ENCODE measurements around the gene CACNA1G.

Gene CACNA1G

DNA sequence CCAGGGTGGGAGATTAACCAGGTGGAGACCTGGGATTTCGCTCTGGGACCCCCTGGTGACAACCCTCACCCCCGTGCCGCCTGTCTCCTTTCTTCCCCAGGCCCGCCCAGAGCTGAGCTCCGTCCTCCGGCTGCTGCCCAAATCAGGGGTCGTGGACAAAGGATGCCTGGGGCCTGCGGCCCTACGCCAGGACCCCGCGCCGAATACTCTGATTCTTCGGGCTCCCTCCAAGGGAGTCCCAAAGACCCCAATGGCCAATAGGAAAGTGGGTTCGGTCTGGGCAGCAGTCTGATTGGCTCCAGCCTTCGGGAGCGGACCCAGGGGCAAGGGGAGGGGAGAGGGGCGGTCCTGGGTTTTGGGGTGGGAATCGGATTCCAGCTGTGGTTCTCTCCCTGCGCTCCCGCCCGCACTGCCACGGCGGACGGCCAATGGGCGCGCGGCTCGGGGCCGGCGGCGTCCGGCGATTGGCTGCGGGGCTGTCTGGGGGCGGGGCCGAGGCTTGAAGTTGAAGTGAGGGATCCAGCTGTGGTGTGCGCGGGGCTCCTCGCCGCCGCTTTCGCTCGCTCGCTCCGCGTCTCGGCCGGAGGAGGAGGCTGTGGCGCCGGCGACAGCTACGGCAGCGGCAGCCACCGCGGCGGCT is at the start of gene CACNA1G:
CACNA1G (plus strand) TSS at position 531 of the 640 bp plus-strand sequence. CDS start 745 bp downstream, outside the sequence.
- peak; percentile 91 for DNase-seq

DNA sequence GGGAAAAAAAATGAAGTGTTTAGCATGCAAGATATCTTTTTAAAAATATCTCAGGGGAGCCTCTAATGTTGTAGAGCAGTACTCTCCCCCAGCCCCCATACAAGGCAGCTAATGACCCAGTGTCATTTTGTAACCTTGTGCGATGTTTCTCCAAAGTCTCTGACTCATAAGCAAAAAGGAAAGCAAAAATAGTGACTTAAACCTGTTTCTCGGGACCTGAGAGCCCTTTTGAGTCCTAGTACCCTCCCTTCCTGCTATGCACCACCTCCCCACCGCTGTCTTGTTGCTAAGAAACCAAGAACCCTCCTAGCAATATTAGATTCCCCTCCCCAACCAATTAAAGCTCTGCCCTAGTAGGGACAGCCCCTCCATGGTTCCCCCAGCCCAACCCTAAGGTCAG is 49.5 kb upstream of the CACNA1G start:
- DNase-seq = peak; percentile 49

DNA sequence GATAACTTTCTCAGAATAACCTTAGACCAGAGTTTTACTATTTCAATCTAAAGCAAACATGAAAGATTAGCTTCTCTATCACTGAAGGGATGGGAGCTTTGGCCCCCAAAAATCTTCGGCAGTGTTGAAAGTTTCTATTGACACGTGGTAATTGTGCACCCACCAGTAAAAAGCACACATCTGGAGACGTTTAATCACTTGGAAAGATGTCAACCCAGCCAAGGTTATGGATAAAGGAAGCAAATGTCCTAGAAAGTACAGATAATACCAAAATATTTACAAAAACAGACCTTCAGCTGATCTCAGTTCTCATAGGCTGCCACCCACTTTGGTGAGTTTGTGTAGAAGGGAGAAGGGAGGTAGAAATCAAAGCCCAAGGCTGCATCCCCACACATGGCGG is 47.0 kb upstream of the CACNA1G start:
- DNase-seq = no peak

DNA sequence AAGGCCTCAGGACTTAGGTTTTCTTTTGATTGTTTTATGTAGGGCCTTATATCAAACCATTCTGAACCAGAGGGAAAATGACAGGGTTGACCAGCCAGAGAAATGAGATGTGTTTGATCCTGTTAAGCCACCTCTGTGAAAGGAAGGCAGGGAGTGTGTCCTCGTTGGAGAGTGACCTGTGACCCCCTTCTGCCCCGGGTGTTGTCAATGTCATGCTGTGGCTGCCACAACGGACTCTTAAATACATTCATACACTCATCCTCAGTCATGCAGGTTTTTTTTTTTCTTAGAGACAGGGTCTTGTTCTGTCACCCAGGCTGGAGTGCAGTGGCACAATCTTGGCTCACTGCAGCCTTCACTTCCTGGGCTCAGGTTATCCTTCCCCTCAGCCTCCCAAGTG is 46.1 kb upstream of the CACNA1G start:
- DNase-seq = no peak

DNA sequence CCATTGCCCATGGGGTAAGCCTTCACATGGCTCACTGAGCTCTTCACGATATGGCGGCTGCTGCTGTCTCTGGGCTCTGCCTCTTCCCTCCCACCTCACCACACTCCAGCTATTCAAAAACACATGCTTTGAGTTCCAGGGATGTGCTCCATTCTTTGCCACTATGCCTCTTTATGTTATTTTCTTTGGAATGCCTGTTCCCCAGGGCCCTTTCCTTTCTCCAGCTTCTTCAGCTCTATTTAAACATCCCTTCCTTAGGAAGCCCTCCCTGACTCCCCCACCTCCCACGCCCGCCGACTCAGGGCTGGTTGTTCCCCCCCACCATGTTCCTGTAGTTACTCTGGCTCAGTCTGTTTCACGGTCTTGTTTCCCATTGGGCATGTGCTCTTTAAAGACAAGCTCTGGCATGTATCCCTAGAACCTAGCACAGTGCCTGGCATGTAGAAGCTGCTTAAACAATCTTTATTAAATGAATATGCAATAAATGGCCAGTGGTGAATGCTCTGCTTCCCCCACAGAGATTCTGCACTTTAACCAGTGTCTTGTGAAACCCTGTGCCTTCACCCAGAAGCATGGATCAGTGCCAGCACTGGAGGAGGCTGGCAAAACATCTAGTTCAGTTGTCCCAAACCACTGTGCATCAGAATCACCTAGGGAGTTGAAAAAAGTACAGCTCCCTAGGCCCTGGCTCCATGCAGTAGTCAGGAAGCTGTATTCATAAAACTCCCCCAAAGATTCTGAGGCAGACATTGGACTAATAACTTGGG is 45.4 kb upstream of the CACNA1G start:
- DNase-seq = no peak

DNA sequence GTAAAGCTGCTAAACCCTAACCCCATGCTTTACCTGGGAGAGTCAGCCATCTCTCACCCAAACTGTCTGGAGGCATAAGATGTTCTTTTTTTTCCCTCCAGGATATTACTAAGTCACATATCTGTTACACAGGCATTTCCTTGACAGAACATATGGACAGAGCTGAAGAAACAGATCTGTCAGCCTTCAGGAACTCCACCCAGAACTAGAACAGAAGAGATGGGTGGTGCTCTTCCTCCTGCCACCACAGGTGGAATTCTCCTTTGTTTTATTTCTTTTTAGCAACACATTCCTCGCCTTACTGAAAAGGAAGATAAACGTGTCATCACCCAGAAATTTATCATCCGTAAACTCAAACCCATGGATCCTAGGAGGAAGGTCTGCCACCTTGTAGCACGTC is 43.5 kb upstream of the CACNA1G start:
- no peak for DNase-seq

DNA sequence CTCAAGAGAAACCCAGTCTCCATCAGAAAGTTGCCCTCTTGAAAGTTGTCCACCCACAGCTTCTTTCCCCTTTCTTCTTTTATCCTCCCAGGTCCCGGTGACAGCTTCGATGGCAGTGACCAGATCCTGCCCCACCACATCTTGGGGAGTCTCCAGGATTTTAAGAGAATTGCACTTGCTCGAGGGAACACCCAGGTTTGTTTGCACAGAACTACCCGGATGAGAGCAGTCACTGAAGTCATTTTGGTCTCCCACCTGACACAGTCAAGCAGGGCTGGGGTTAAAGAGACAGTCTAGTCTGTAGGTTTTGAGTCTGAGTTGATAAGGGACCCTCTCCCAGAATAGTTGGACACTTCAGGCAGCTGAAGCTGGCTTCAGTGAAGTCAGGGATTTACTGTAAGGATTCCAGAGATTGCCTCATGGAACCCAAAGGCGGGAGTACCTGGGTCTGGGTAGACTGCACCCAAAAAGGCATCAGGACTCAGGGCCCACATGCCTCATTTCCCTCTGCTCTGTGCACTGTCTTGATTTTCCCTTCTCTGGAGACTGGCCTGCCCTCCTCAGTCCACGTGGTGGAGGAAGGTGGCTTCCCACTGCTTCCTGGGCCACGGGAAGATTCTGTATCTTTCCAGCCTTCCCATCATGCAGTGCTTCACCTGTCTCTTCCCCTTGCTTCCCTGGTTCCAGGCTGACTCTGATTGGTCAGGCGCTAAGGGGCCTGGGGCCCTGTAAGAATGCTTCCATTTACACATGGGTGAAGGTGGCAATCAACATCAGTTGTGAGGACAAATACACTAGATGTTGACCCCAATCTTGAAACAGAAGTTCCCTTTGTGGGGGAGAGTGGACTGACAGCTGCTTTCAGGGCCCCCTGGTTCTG is 42.8 kb upstream of the CACNA1G start:
- no peak for DNase-seq

DNA sequence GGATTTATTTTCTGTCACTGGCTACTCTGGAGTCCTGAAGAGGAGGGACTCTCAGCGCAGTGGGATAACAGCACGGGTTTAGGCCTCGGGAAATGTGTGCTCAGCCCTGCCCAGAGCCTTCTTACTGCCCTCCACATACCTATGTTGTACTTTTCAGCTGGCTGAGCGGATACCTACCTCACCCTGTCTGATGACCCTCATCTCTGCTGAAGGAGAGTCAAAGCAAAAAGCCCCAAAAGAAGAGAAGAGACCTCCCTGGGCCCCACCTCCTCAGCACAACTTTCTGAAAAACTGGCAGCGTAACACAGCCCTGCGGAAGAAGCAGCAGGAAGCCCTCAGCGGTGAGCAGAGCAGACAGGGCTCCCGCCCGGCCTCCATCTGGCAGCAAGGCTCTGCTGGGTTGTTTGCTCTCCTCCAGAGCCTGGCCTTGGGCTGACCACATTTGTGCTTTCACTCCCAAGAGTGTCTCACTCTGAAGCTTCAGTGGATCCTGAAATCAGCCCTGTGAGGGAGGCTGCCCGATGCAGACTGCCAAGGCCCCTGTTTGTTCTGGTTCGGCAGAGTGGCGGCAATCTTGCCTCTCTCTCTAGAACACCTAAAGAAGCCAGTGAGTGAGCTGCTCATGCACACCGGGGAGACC is 42.0 kb upstream of the CACNA1G start:
- DNase-seq = no peak

DNA sequence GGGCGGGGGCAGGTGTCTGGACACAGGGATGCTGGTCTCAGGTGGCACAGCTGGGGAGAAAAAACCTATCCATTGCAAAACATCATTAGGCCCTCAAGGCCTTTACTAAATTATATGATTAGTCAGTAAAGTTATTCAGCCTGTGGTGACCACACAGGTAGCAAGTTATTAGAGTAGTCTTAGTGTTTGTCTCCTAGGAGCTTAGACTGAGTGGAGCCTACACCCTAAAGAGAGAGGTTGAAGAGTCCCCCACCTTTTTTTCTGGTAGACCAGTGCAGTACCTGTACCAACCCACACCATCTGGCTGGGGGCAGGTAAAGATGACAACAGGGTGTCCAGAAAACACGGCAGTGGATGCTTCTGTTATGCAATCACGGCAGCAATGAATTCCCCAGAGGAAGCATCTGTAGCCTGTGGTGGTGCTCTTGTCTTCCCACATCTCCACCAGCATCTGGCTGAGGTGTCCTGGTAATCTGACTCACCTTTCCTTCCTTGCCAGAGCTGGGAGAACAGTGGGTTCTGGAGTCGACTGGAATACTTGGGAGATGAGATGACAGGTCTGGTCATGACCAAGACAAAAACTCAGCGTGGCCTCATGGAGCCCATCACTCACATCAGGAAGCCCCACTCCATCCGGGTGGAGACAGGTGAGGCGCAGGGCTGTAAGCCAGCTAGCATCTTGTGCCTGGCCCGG is 41.2 kb upstream of the CACNA1G start:
- DNase-seq = no peak

DNA sequence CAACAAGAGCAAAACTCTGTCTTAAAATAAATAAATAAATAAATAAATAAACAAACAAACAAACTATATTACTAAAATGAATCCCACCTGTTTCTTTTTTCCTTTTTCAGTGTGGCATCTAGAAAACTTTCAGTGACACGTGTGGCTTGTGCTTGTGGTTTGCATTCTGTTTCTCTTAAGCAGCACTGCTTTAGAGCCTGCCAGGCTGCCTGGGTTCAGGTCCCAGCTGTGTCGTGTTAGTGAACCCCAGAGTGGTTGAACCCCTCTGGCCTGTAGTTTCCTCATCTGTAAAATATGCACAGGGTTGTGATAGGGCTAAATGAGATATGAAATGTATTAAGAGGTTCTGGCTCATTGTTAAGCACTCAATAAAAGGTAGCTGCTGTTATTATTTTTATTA is 40.0 kb upstream of the CACNA1G start:
- no peak for DNase-seq

DNA sequence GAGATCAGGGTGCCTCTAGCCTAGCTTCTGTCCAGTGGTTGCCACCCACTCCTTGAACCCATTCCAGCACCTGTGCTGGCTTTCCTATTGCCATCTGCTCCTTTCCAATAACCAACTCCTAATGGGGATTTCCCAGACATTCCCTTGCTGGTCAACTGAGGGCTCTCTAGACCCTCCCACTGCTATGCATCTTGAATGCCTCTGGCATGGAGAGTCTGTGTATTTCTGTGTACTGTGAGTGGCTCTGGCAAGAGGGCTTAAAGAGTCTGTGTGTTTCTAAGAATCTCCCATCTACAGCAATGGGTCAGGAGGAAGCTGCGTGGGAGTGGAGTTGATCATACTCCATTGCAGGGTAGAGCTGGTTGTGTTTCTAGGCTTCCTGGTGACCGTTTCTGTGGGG is 39.0 kb upstream of the CACNA1G start:
- DNase-seq = no peak

DNA sequence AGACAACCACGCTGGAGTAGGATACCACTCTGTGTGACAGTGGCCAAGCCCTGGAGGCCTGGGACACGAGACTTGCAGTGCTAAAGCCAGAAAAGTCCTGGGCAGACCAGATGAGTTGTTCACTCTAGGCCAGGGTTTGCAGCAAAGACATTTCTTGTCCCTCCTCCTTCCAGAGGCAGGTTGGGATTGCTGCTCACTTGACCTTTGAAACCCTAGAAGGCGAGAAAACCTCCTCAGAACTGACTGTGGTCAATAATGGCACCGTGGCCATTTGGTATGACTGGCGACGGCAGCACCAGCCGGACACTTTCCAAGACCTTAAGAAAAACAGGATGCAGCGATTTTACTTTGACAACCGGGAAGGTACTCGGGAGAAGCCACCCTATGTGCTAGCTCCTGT is 37.7 kb upstream of the CACNA1G start:
- DNase-seq = no peak

DNA sequence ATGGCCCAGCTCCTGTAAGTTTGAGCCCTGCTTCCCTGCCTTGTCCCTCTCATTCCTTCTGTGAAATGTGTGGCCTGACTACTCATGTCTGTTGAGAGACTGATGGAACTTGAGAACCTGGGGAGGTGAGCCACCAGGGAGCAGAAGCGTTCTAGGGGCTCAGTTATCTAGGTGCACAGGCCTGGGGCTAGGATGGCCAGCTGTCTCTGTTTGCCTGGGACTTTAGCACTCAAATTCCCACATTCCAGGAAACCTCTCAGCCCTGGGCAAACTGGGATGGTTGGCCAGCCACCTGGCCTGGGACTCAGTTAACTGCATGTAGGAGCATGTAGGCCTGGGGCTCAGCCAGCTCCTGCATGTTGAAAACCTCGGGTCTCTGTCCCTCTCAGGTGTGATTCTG is 37.3 kb upstream of the CACNA1G start:
- DNase-seq = no peak

DNA sequence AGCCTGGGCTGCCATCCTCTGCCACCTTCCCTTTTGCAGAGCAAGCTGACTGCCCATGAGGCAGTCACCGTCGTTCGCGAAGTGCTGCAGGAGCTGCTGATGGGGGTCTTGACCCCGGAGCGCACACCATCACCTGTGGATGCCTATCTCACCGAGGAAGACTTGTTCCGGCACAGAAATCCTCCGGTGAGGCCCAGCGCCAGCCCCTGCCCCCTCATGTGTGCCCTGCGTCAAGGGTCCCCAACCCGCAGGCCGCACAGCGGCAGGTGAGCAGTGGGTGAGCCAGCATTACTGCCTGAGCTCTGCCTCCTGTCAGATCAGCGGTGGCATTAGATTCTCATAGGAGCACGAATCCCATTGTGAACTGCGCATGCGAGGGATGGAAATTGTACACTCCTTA is 35.7 kb upstream of the CACNA1G start:
- DNase-seq = no peak

DNA sequence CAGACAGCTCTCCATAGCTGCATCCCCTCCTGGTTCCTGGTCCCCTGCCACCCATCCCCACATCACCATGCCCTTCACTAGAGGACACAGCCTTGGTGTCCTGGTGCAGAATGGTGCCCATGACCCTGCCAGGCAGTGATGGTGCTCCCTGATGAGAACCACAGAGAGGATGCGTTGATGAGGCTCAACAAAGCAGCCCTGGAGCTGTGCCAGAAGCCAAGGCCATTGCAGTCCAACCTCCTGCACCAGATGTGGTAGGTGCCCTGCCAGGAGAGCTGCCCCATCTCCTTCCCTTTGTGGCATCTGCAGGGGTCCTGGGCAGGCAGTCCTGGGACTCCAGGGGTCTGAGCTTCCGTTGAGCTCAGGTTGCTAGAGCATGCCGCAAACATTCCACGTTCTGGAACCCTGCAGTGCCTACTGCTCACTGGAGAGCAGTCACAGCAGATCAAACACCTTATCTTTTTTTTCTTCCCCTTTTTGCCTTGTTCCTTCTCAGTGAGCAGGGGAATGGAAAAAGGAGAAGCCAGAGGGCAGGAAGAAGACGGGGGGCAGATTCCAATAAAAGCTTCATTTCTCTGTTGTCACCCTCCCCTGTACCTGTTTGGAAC is 33.3 kb upstream of the CACNA1G start:
- DNase-seq = no peak

DNA sequence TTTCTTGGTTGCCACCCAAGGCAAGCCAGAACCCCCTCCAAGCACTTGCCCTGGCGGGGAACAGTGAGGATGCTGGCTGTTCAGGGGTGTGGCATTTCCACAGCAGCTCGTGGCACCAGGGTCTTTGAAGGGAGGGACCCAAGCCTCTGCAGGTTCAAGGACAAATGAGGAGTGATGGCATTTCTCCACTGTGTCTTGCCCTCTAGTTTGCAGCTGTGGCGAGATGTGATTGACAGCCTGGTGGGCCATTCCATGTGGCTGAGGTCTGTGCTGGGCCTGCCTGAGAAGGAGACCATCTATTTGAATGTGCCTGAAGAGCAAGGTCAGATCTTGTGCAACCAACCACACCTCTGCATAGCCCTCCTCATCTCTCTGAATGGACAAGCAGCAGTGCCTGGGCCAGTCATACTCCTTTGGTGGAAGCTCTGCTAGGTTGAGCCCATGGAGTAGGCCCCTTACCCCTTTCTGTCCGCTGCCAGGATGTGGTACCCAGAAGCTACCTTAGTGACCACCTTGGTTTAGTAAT is 32.5 kb upstream of the CACNA1G start:
- no peak for DNase-seq

DNA sequence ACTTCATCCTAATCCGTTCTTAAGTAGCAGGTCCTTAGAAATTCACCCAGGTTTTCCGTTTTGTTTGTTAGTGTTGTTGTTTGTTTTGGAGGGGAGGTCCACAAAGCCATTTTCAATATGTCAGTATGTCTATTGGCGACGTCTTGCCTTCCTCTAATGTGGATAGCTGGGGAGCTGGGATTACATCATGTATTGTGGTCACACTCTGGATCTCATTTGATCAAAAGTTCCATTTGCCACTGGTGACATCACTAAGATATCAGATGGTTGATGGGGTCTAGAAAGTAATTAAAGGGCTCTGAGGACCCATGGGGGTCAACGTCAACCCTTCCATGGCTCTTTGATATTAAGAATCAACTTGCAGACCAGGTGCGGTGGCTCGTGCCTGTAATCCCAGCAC is 30.7 kb upstream of the CACNA1G start:
- no peak for DNase-seq

DNA sequence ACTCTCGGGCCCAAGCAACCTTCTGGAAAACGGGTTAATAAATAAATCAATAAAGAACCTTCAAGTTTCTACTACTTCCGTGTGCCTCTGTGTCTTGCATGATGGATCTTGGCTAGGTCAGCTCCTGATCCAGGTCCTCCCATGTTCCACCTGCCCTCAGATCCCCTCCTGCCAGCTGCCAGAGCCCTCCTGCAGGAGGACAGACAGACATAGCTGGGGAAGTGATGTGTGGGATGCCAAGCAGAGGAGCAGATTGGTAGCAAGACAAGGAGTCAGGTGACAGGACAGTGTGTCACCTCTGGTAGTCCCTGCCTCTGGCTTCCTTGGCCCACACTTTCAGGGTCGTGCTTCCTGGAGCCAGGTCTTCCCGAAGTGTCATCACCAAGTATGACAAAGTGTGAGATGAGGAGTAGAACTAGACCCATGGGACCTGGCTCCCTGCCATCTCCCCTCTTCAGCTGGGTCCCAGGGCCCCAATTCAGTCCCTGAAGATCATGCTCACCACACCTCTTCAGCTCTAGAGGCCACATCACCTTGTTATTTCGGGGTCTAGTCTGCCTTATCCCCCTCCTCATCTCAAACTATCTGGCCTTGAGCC is 29.0 kb upstream of the CACNA1G start:
- no peak for DNase-seq

DNA sequence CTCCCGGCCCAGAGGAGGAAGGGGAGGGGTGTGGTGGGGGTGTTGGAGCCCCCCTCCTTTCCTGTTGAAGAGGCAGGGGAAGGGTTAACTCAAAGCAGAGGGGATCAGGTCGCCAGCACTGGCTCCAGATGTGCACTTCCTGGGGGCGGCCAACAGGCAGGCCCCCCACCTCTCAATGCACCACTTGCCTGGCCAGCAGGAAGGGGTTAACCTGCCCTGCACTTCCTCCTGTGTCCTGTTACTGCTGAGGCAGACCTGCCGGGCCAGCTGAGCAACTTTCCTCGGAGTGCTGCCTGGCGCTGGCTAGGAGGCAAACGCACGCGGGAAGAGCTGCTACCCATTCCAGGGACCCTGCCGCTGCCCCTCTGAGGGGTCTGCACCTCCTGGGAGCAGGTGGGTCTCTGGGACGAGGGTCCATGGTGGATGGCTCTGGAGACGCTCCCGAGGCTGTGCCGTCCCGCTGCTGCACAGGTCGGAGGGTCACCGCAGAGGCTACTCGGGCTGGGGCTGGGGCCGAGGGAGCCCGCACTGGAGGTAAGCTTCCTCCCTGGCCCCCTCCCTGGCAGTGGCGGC is 28.0 kb upstream of the CACNA1G start, which contains the start of gene EPN3:
EPN3 (plus strand) TSS at position 284 of the 573 bp plus-strand sequence. CDS start 3,822 bp downstream, outside the sequence.
- DNase-seq = no peak

DNA sequence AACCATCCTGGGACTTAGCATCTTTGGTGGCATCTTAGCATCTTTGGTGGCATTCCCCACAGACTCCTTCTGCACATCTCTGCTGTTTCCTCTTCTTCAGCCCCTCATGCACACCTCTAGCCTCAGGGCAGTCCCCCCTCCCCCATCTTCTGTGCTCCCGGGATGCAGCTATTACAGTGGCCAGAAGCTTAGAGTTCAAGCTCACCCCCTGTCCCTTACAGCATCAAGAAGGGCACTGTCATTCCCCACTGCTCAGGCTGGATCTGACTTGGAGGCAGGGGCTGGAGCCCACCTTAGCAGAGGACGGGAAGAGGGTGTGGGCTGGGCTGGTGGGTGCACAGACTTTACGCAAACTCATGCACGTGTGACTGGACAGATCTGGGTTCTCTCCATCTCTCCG is 27.3 kb upstream of the CACNA1G start:
- DNase-seq = no peak

DNA sequence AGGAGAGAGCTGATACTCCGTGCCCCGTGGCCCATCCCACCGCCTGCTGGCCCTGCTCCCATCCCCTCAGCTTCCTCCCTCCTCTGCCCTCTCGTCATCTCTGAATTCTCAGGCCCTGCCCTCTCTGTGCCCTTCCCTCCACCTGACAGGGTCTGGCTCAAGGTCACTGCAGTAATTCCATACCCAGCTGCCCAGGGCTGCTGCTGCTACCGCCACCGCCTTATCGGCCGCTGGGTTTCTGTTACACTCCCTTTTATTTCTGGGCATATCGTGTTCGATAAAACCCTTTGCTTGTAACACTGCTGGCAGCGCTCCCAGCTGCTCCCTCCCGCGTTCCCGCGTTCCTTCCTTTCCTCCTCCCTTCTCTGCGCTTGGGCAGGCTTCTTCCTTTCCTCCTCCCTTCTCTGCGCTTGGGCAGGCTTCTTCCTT is 26.8 kb upstream of the CACNA1G start:
- no peak for DNase-seq
